Activated T-helper 1 cell treated with Interleukin-2 at 50 U/mL for 16 hours (primary cell): ENCODE data around the gene UTP14C.
"Not testable (repeated sequence)": the region's sequence is repeated elsewhere in the genome, so short reads cannot be mapped to it uniquely, and the experiment has no call there.

Experiments used
- DNase-seq: peaks from one replicate; pipeline ENCODE4 v3.0.0-alpha.2; 2020; ENCODE audit warnings: low read depth

Gene UTP14C

DNA sequence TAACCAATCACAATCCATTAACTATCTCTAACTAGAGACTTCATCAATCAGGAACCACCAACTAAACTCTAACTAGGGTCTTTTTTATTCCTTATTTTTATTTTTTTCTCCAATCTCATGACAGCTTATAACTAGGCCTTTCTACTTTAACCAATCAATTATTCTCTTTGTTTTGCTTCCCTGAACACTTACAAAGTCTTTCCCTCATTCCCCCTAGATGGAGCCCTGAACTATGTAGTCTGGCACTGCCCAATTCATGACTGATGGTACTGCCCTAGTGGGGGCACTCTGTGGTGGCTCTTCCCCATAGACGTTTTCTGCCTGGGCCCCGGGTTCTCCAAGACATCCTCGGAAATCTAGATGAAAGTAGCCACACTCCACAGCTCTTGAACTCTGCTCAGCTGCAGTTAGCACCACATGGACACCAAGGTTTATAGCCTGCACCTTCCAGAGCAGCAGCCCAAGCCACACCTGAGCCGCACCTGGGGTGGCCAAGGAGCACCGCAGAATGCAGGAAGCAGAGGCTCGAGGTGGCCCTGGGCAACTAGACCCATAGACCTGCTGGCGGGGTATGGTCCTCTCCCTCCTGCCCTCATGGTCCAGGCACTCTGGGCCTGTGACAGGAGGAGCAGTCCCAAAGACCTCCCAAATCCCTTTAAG is 19.9 kb upstream of the UTP14C start:
- no peak for DNase-seq

DNA sequence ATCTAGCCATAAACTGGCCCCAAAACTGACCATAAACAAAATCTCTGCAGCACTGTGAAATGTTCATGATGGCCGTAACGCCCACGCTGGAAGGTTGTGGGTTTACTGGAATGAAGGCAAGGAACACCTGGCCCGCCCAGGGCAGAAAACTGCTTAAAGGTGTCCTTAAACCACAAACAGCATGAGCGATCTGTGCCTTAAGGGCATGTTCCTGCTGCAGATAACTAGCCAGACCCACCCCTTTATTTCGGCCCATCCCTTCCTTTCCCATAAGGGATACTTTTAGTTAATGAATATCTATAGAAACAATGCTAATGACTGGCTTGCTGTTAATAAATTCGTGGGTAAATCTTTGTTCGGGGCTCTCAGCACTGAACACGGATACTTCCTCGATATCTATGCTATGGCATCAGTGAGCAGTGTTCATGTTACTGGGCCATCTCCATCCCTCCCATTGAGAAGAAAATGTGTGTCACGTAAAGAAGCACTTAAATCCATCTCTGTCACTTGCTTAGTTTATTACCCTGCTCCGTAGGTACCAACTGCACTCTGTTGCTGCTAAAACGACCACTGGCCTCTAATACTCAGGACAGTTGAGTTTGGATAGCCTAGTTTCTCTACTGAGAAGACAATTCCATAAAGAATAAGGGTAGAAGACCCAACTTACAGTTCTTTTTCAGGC is 18.5 kb upstream of the UTP14C start:
- DNase-seq = no peak

DNA sequence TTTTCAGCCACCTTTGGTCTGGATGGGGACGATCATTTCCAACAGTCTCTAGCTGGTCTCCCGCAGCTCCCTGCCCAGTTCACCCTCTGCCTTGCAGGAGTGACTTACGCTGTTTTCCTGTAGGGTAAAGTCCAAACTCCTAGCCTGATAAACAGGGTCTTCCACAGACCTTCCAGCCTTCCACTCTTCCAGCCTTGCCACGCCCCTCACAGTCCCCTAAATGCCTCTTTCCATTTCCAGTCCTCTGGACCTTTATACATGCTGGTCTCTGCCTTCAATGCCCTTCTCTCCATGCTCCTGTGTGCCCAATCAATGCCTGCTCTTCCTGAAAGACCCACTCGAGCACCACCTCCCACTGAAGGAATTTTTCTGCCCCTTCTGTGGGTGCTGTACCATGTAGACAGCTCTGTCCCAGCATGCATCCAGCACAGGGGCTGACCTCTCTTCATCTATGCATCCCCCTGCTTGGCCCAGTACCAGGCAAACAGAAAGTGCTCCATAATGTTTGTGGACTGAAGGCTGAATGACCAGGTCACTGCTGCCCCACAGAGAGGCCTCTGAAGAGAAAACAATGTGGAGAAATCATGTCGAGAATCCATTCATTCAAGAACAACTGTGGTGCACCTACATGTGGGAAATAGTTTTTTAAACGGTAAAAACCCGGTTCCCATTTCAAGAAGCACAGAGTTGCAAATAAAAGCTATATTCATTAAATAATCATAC is 17.8 kb upstream of the UTP14C start:
- no peak for DNase-seq

DNA sequence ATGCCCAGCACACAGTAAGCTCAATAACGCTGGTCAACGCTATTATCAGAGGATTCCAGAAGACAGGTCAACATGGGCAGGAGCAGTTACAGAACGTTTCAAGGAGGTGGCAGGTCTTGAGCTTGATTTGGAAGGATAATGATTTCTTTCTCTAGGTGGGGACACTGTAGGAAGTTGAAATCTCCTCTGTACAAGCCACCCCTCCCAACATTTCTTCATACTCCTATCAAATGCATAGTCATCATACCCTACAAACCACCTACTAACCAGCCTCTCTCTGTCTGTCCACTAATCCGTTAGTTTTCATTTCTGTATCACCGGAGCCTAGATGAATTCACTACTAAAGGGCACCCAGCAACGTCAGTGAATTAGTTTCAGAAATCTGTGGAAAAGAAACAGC is 14.5 kb upstream of the UTP14C start:
- DNase-seq = no peak

DNA sequence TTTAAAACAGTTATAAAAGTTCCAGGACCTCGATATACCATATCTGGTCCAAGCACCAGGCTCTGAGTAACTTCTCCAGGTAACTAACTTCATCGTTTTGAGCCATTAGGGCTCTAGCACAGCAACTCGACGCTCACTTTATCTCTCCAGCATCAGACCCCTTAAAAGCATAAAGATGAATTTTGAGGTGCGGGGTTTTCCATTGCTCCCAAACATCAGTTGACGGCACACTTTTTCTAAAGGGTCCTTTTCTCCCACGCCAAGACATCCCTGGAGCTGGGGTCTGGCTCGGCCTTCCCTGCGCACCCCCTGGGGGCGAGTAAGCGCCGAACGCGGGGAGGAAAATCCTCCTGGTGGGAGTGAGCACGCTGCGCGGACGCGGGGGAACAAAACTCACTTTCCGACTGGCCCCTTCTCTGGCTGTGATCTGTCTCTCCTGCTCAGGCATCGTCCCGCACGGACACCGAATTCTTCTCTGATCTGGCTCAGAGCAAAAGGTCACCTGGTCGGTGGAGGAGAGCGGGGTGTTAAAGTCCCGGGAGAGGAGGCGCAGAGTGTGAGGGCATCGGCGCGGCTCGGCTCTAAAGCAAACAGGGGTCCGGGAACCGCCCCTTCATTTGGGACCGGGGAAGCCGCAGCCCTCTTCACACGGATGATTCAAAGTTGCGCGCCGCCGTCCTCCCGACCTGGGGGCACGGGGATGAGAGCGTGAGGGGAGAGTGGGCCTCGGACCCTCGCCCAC is 13.4 kb upstream of the UTP14C start, which contains the start of gene ATP7B:
ATP7B (minus strand) TSS at position 561 of the 742 bp plus-strand sequence; CDS start at position 448, 113 bp downstream.
- no peak for DNase-seq

DNA sequence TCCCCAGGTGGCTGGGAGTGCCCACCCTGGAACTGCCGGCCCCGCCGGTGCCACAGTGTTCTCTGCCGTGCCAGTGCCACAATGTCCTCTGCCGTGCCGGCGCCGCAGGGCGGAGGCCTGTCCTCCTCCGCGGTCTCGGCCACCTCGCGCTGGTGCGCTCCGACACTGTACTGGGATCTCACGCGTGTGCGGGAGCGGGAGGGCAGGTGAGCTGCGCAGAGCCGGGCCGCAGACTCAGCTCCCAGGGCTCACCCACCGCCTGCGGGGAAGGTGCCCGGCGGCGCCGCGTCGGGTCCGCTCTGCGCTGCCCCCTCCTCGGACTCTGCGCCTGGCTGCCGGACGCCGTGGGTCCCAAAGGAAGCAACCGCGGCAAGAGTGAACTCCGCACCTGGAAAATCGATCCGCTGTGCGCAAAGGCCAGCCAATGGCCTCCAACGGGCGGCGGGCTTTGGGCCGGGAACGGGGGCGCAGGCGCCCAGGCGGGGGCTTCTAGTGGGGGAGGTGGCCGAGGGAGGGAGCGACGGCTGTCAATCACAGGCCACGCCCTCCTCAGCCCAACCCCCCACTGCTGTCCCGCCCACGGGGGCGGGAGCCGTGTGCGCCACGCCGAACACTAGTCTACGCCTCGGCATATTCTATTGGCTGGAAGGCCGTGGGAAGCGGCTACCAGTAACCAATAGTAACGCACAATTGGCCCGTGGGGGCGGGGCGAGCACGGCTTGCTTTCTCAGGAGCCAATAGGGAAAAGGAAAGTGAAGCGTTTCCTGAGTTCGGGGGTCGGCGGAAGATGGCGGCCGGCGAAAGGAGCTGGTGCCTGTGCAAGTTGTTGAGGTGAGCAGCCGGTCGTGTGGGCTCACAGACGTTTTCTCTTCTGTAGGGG is 12.6 kb upstream of the UTP14C start, which contains the start of gene ALG11:
ALG11 (plus strand) TSS at position 767 of the 880 bp plus-strand sequence; CDS start at position 788, 21 bp downstream.
- DNase-seq = peak; percentile 99

DNA sequence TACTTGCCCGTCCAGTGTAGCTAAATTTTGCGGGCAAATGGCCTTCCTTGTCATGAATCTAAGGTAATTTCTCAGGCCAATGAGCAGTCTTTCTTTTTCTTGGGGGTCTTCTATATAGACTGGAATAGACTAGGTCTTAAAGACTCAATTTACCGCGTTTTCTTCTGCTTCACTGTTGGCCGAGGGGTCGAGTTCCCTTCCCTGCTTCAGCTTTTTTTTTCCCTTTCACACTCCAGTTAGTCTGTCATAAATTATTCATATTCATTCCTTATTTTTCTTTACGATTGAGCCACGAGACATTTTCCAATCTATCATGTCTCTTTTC is 12.0 kb upstream of the UTP14C start:
- DNase-seq = no peak

DNA sequence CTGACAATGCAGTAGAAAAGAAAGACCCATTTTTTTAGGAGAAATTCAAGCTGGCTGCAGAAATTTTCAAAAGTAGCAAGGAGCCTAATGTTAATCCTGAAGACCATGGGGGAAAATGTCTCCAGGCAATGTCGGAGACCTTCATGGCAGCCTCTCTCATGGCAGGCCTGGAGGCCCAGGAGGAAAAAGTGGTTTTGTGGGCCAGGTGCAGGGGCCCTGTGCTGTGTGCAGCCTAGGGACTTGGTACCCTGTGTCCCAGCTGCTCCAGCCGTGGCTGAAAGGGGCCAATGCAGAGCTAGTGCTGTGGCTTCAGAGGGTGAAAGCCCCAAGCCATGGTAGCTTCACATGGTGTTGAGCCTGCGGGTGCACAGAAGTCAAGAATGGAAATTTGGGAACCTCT is 8.2 kb upstream of the UTP14C start:
- no peak for DNase-seq

DNA sequence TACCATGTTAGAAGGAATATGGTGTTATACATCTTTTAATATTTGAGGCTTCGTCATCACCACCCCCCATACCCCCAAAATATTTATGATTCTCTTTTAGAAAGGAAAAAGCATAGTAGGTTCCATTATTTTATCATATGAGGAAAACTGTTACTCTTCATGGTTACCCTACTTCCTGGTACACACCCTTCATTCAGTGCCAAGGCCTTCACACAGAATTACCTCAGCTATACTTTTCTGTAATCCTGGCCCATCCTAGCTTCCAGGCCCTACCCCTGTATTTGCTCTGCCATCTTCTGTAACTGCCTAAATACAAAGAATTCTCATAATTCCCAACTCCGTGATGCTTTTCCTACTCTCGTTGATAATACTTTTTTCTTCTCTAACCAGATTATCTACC is 4.3 kb upstream of the UTP14C start:
- DNase-seq = no peak

DNA sequence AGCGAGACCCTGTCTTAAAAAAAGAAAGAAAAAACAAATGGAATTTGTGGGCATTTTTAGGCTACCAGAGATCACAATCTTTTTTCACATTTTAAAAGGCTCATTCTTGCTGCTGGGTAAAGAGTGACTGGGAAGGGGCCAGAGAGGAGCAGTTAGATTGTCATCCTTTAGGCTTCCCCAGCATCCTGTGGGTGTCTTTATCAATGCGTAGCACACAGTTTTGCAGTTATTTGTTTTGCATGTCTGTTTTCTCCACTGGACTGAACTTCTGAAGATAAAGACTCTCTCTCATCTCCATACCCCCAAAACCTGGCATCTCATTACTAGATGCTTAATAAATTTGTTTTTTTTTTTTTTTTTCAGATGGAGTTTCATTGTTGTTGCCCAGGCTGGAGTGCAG is 2.1 kb upstream of the UTP14C start:
- DNase-seq = no peak

DNA sequence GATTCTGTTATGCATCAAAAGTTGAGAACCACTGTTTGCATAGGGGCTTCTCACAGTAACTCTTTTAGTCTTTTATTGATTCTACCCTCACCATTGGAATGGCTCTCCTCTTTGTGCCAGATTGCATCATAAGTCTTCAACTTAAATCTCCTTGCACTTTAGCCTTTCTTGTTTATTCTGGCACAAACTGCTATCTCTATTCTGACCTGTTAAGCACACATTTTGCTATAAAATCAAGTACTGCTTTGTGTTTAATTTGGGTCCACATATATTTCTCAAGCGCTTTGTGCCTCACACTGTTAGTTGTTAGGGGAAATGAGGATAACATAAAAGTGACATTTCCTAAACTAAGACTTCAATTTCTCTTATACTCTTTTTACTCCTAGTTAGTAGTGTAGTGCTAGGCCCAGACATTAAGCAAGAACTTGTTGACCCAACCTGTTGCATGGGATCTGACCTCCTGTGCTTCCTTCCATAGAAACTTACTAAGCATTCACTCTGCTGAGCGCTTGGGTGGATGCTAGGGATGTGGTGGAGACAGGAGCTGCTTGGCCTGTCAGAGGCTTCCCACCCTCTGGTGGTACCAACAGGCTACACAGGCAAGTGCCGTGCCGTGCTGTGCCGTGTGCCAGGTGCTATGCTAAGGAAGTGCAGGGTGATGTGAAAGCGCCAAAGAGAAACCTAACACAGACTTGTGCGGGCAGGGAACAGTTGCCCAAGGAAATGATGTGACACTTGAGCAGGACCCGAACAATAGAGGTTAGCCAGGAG is 1.2 kb downstream of the UTP14C start:
- no peak for DNase-seq

DNA sequence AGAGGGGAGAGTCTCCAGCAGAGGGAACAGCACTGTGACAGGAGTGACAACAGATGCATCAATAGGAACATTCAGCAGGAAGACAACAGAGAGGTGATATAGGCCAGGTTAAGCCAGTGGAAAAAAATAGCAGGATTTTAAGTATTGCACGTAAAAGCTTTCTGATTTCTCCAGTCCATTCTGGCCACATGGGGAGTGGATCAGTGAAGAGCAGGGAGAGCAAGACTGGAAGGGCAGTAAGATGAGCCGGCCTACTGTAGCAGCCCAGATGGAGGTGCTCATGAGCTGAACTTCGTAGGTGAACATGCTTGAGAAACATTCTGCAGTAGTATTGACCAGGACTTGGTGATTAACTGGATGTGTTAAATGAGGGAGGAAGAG is 1.7 kb downstream of the UTP14C start:
- no peak for DNase-seq

DNA sequence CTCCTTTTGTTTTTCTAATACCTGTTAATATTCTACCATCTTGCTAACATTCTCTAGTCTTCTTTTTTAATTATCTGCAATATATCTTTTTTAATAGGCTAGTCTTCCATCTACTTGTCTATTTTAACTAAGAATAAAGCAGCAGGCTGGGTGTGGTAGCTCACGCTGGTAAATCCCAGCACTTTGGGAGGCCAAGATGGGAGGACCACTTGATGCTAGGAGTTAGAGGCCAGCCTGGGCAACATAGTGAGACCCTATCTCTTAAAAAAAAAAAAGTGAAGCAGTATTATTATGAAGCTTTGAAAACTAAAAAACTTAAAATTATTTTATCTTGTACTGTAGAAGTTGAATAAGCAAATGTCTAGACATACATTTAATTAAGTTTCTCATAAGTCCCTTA is 3.3 kb downstream of the UTP14C start:
- no peak for DNase-seq

DNA sequence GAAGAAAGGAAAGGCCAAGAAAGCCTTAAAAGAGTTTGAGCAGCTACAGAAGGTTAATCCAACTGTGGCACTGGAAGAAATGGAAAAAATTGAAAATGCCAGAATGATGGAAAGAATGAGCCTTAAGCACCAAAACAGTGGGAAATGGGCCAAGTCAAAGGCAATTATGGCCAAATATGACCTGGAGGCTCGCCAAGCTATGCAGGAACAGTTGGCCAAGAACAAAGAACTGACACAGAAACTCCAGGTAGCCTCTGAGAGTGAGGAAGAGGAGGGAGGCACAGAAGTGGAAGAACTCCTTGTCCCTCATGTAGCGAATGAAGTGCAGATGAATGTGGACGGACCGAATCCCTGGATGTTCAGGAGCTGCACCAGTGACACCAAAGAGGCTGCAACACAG is 5.1 kb downstream of the UTP14C start:
- no peak for DNase-seq

DNA sequence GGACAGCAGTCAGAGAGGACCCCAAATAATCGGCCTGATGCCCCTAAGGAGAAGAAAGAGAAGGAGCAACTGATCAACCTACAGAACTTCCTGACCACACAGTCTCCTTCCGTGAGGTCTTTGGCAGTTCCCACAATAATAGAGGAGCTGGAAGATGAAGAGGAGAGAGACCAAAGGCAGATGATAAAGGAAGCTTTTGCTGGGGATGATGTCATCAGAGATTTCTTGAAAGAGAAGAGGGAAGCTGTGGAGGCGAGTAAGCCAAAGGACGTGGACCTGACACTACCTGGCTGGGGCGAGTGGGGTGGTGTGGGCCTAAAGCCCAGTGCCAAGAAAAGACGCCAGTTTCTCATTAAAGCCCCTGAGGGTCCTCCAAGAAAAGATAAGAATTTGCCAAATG is 5.9 kb downstream of the UTP14C start:
- DNase-seq = not testable (repeated sequence)

DNA sequence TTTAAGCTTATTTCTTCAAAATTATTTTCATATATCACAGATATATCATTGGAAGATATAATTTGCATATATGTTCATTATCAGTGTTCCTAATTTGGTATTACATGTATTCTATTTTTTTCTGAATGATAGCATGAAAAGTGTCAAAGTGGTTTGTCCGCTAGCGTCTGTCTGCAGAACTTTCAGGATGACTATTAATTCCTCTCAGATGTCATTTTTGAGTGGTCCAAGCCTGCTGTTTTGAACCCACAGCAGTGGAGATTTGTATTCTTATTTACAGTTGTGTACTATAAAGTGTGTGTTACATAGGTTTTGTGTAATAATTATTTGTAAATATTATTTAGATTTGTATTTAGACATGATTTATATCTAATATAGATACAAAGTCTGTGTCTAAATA is 8.5 kb downstream of the UTP14C start:
- no peak for DNase-seq

DNA sequence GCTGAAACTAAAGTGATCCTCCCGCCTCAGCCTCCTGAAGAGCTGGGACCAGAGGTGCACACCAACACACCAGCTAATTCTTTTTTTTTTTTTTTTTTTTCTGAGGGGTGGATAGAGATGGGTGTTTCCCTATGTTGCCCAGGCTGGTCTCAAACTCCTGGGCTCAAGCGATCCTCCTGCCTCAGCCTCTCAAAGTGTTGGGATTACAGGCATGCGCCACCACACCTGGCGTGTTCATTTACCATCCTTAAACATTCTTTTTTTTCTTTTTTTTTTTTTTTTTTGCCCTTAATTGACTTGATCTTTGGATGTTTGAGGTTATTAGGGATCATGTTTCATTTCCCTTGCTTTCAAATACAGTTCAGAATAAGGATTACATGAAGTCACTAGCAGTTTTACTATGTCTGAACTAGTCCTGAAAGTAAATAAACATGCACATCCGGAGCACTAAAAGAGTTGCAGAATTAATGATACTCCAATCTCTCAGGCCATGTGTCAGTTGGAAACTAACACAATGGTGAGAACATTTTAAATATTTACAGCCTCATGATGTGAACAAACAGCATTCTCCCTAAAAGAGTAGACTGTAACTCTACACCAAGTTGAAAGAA is 10.2 kb downstream of the UTP14C start:
- DNase-seq = no peak

DNA sequence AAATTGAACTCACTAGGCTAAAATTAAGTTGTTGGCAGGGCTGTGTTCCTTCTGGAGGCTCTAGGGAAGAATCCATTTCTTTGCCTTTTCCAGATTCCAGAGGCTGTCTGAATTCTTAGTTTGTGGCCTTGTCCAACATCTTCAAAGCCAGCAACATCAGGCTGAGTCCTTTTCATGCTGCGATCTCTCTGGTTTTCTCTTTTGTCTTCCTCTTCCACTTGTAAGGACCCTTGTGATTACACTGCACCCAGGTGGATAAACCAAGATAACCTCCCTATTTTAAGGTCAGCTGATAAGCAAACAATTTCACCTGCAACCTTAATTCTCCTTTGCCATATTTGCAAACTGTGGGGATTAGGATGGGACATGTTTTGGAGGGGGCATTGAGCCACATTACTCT is 11.5 kb downstream of the UTP14C start:
- DNase-seq = no peak

DNA sequence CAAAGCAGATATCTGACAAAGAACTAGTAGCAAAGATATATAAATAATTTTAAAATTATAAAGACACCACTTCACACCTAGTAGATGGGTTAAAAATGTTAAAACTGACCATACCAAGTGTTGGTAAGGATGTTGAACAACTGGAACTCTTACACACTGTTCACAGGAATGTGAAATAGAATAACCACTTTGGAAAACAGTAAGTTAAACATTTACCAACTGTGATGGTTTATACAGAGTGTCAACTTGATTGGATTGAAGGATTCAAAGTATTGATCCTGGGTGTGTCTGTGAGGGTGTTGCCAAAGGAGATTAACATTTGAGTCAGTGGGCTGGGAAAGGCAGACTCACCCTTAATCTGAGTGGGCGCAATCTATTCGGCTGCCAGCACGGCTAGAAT is 19.2 kb downstream of the UTP14C start:
- no peak for DNase-seq

DNA sequence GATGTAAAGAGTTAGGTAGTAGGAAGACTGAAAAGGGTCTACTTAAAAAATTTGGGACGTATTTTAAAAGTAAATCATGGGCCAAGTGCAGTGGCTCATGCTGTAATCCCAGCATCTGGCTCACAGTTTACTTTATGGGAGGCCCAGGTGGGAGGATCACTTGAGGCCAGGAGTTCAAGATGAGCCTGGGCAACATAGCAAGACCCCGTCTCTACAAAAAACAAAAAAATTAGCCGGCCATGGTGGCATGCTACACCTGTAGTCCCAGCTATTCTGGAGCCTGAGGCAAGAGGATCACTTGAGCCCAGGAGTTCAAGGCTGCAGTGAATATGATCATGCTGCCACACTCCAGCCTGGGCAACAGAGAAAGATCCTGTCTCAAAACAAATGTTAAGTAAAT is 23.0 kb downstream of the UTP14C start:
- DNase-seq = no peak
